Neuron (in vitro differentiated cells): Measurements from ENCODE around the gene NDEL1.

Experiments
- H2AFZ ChIP-seq: one replicate; pipeline ENCODE4 v1.6.1; 2013; ENCODE audit warnings: low read depth, mild to moderate bottlenecking, inconsistent platforms, low read length, moderate library complexity
- H3K27me3 ChIP-seq: one replicate; pipeline ENCODE4 v1.6.1; 2013; ENCODE audit warnings: low read length; ENCODE audit not compliant: insufficient read depth
- H3K36me3 ChIP-seq: one replicate; pipeline ENCODE4 v1.6.1; 2013; ENCODE audit warnings: low read length; ENCODE audit not compliant: insufficient read depth
- H3K4me1 ChIP-seq: one replicate; pipeline ENCODE4 v1.6.1; 2013; ENCODE audit warnings: low read length; ENCODE audit not compliant: insufficient read depth
- H3K4me3 ChIP-seq: 2 replicates; pipeline ENCODE4 v1.5.1; 2013; ENCODE audit warnings: mild to moderate bottlenecking, low read length, moderate library complexity
- H3K9me3 ChIP-seq: one replicate; pipeline ENCODE4 v1.6.1; 2013; ENCODE audit warnings: low read length

NDEL1 gene

DNA sequence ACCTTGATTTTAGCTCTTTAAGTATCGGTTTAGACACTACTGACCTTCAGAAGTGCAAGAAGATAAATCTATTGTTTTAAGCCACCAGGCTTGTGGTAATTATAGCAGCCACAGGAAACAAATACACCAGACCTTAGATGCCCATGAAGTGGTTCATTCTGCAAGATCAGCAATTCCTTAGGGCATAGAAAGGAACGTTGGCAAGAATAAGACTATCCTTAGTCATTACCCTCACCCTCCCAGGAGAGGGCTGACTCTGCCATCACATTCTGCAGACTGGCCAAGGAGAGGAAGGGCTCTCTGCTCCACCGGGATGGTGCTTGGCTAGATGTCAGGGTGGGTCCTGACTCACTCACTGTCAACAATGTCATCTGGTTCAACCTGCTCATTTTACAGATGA lies 14.1 kb upstream of the NDEL1 start:
- Histone ChIP-seq H3K9me3 (no peaks in the 10 kb centered on the region), H2AFZ (no peak overlapping the region), H3K4me3 (no peak overlapping the region), H3K36me3 (no peaks in the 10 kb centered on the region), H3K4me1 (peaks cover 7% of the 10 kb centered on the region), H3K27me3 (peaks cover 5% of the 10 kb centered on the region)

DNA sequence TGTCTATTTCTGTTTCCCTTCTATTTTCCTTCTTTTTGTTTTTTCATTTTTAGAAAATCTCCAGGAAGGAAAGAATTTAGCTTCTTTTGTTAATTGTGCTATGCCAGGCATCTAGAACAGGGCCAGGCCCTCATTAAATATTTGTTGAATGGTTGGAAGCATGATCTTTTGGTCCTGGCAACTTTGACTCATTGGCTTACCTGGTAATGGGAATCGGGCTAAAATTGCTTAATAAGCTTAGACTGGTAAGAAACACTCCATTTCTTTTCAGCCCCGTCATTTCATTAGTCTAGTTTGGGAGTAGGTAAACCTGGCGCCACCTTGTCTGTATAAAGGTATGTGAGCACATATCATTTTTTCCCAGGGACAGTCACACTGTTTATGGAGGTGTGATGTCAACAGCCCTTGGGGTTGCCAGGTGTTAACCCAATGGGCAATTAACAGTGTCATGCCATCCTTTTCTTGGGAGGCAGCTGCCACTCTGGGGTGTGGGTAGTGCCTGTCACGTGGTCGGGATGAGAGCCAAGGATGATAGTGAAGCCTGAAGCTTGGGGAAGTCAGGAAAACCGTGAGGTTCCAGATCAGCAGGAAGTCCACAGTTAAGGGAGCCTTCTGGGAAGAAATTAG lies 9.5 kb upstream of the NDEL1 start:
- Histone ChIP-seq H3K27me3 (peaks cover 4% of the 10 kb centered on the region), H3K9me3 (no peaks in the 10 kb centered on the region), H3K4me1 (peaks cover 7% of the 10 kb centered on the region), H3K4me3 (no peak overlapping the region), H2AFZ (no peak overlapping the region), H3K36me3 (no peaks in the 10 kb centered on the region)

DNA sequence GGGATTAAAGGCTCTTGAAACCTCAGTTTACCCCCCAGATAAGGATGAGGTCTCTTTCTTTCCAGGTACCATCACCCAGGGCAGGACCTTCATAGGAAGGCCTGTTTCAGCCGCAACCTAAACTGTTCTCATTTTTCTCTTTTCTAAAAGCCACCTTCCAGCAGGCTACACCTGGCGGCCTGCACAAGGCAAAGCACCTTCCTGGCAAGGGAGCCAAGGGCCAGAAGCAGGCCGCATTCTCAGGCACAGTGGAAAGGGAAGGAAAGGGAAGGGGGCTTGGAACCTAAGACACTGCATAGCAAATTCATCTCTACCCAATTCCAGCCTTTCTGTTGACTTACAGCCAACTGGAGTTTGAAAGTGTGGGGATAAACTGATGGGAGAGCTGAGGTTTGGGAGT lies 8.9 kb upstream of the NDEL1 start:
- peaks cover 7% of the 10 kb centered on the region for H3K4me1 ChIP-seq
- H3K27me3 ChIP-seq = peaks cover 4% of the 10 kb centered on the region
- no peaks in the 10 kb centered on the region for H3K36me3 ChIP-seq
- no peak overlapping the region for H2AFZ ChIP-seq
- H3K4me3 ChIP-seq = no peak overlapping the region
- H3K9me3 ChIP-seq = no peaks in the 10 kb centered on the region

DNA sequence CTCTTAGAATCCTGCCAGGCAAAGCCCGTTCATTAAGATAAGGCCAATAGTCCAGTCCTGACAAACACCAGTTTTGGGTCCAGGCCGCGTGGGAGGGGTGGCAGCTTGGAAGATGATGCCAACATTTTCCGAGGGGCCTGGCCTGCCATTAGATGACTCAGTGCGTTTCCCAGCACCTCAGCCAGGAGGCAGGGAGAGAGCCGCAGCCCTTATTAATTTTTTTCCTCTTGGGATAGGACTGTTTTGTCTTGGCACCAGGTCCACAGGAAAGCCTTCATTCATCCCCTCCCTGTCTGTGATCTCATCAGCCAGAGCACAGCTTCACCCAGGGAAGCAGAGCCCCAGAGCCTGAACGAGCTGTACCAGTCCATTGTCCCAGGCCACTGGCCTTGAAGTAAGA lies 4.7 kb upstream of the NDEL1 start:
- Histone ChIP-seq H3K9me3 (no peaks in the 10 kb centered on the region), H3K27me3 (peaks cover 4% of the 10 kb centered on the region), H2AFZ (no peak overlapping the region), H3K36me3 (no peaks in the 10 kb centered on the region), H3K4me3 (no peak overlapping the region), H3K4me1 (peaks cover 4% of the 10 kb centered on the region)

DNA sequence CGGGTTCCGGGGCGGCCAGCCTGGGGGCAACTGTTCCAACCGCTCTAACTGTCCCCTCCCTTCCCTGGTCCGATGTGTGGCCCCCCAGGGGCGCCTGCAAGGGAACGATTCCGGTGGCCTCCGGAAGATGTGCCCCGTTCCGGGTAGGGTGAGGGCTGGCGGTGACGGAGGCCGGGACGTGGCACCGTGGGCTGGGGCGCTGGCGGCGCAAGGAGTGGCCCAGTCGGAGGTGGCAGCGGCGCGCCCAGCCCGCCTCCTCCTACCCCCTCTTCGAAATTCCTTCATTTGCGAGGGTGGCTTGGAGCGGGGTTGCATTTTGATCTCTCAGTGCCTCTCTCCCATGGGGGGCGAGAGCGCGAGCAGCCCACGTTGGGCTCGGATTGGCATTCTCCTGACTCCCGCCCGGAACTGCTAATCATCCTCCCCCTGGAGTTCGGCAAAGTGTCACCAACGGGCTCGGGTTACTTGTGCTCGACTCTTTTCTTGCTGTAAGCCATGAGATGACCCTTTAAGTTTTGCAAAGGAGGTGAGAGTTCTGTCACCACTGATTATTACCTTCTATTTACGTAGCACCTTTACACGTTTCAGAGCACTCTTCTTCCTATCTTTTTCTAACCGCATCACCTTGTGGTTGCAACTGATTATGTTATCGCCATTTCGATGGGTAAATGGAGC lies 622 bp downstream of the NDEL1 start:
- H3K27me3 ChIP-seq = no peaks in the 10 kb centered on the region
- H3K4me1 ChIP-seq = peaks cover 9% of the 10 kb centered on the region
- no peaks in the 10 kb centered on the region for H3K9me3 ChIP-seq
- H3K4me3 ChIP-seq = peak overlapping the region; percentile 88
- H2AFZ ChIP-seq = peak overlapping the region; percentile 89
- no peaks in the 10 kb centered on the region for H3K36me3 ChIP-seq

DNA sequence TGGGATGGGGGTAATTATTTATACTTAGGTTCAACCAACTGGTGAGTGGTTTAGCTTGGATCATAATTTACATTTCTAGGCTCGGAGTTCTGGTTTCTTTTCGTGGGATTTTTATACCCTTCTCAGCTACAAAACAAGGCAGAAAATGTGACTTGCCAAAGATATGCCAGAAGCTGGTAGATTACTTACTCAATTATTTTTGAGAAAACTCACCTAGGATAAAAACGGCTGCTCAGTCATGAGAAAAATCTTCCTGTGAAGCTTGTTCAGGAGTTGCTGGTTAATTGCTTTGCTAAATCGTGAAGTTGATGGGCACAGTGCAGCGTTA lies 1.1 kb downstream of the NDEL1 start:
- H2AFZ ChIP-seq = no peak overlapping the region
- H3K4me1 ChIP-seq = peaks cover 9% of the 10 kb centered on the region
- H3K27me3 ChIP-seq = no peaks in the 10 kb centered on the region
- peak overlapping the region; percentile 88 for H3K4me3 ChIP-seq
- H3K9me3 ChIP-seq = no peaks in the 10 kb centered on the region
- no peaks in the 10 kb centered on the region for H3K36me3 ChIP-seq

DNA sequence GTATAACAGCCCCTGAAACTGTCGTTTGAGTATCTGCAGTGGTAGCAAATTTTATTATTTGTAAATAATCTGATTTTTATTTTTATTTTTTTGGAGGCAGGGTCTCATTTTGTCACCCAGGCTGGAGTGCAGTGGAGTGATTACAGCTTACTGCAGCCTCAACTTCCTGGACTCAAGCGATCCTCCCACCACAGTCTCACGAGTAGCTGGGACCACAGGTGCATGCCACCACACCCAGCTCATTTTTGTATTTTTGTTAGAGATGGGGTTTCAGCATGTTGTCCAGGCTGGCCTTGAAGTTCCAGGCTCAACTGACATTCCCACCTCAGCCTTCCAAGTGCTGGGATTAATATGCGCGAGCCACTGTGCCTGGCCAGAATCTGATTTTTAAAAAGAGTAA lies 2.8 kb downstream of the NDEL1 start:
- Histone ChIP-seq H3K9me3 (no peaks in the 10 kb centered on the region), H3K4me3 (no peak overlapping the region), H3K4me1 (peaks cover 13% of the 10 kb centered on the region), H3K36me3 (no peaks in the 10 kb centered on the region), H3K27me3 (no peaks in the 10 kb centered on the region), H2AFZ (no peak overlapping the region)

DNA sequence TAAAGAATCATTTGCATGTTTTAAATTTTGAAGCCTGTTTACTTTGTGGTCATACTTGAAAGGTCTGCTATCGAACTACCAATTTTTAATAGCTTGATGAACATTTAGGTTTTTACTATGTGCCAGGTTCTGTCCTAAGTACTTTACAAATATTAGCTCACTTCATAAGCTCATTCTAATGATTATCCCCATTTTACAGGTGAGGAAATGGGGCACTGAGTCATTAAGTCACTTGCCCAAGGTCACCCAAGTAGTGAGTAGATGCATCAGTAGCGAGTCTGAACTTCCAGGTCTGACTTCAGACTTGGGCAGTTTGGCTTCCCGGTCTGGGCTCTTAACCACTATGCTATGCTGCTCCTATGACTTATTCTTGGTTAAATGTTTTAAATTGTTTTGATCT lies 4.0 kb downstream of the NDEL1 start:
- Histone ChIP-seq H3K4me1 (peaks cover 24% of the 10 kb centered on the region), H3K4me3 (no peak overlapping the region), H3K27me3 (no peaks in the 10 kb centered on the region), H2AFZ (no peak overlapping the region), H3K36me3 (peaks cover 3% of the 10 kb centered on the region), H3K9me3 (no peaks in the 10 kb centered on the region)

DNA sequence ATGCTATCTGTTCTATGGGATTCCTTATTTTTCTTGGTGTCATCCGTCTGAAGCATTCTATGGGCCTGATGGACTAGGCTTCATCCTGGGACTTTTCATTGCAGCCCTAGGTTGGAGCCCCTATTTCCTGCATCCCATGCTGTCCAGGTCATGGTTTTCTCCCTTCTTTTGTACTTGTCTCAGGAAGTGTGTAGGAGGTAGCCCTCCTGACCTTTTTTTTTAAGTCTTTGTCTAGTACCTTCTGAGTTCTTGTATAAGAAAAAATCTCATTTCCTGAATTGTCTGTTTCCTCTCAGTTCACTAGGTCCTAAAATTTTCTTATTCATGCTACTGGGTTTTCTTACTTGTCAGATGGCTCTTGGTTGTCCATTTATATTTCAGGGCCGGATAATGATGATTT lies 6.0 kb downstream of the NDEL1 start:
- Histone ChIP-seq H3K4me1 (peaks cover 20% of the 10 kb centered on the region), H3K4me3 (no peak overlapping the region), H2AFZ (no peak overlapping the region), H3K27me3 (no peaks in the 10 kb centered on the region), H3K9me3 (no peaks in the 10 kb centered on the region), H3K36me3 (peaks cover 9% of the 10 kb centered on the region)

DNA sequence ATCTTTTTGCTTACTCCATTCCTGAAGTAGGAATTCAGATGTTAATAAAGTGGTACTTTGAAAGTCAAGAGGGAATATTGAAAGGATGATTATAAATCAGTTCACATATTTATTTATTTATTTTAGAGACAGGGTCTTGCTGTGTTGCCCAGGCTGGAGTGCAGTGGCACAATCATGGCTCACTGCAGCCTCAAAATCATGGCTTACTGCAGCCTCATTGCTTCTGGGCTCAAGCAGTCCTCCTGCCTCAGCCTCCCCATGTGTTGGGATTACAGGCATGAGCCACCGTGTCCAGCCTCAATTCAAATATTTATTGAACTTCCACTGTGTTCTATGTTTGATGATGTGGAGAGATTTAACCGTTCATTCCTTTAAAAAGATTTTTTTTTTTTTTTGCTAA lies 6.6 kb downstream of the NDEL1 start:
- Histone ChIP-seq H3K36me3 (peaks cover 12% of the 10 kb centered on the region), H2AFZ (no peak overlapping the region), H3K9me3 (no peaks in the 10 kb centered on the region), H3K27me3 (no peaks in the 10 kb centered on the region), H3K4me3 (no peak overlapping the region), H3K4me1 (peaks cover 20% of the 10 kb centered on the region)

DNA sequence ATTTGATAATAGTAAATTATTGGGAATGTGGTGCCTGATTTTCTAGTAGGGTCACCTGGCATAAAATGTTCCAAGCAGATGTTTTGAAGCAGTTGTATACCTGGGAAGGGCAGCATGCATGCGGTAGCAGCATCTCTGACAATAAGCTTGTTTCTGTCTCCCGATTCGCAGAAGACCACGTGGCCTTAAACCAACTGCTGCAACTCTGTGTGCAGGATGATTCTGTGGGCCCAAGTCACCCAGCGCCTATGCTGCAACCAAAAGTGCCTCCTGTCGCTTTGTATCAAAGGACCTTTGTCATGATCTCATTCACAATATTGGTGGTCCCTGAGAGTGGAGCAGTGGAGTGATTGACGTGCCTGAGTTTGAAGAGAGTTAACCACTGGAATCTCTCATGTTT lies 8.1 kb downstream of the NDEL1 start:
- Histone ChIP-seq H3K4me1 (peaks cover 15% of the 10 kb centered on the region), H3K27me3 (no peaks in the 10 kb centered on the region), H3K4me3 (no peak overlapping the region), H3K36me3 (peaks cover 18% of the 10 kb centered on the region), H3K9me3 (no peaks in the 10 kb centered on the region), H2AFZ (no peak overlapping the region)

DNA sequence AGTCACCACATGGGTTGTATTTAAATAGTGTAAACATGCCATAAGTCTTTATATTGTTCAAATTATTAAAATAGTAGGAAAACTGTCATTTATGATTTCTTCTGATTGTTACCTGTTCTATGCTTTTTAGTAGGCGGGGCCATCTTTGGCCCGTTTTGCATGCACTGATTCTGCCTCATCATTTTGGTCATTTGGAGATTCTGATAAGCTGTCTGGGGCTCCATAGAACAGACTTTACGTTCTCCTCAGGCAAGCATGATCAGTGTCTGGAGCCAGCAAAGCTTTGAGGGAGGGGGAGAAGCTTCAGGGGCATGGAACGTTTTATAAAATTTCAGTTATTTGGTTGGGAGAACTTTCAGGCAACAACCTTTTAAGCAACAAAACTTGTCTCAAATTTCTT lies 8.8 kb downstream of the NDEL1 start:
- Histone ChIP-seq H3K4me3 (no peak overlapping the region), H2AFZ (no peak overlapping the region), H3K36me3 (peaks cover 24% of the 10 kb centered on the region), H3K9me3 (no peaks in the 10 kb centered on the region), H3K27me3 (no peaks in the 10 kb centered on the region), H3K4me1 (peaks cover 15% of the 10 kb centered on the region)

DNA sequence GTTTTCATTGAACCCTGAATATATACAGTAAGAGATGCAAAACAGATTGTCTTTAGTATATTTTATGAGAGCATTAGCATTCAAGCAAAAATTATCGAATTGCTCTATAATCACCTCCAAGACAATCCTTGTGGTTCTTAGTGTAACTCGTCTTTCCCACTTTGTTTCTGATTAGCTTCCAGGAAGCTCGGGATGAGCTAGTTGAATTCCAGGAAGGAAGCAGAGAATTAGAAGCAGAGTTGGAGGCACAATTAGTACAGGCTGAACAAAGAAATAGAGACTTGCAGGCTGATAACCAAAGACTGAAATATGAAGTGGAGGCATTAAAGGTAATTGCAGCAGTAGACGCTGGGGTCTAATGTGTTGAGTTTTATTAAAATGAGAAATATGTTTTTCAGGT lies 9.9 kb downstream of the NDEL1 start:
- peaks cover 27% of the 10 kb centered on the region for H3K36me3 ChIP-seq
- H3K4me3 ChIP-seq = no peak overlapping the region

DNA sequence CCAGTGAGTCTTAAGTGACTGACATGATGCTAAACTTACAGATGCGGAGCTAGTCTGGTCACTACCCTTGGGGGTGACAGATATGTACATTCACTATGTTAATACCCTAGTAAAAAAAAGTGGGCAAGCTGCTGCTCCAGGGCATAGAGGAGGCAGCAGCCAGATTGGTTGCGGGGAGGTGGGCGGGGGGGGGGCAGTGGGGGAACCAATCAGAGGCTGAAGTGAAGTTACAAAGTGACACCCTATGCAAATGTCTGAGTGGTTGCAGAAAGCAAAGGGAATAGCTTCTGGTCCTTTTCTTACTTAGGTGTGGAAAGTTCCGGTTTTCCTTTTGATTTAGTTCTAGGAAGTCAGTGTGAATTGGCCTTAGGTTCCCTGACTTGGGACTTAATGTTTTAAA lies 12.1 kb downstream of the NDEL1 start:
- Histone ChIP-seq H3K36me3 (peaks cover 43% of the 10 kb centered on the region), H2AFZ (no peak overlapping the region), H3K4me3 (no peak overlapping the region)

More for the DNA sequence above, 9.9 kb downstream of the NDEL1 start:
- Histone ChIP-seq H3K27me3 (no peaks in the 10 kb centered on the region), H3K4me1 (peaks cover 15% of the 10 kb centered on the region), H2AFZ (no peak overlapping the region), H3K9me3 (no peaks in the 10 kb centered on the region)

More for the DNA sequence above, 12.1 kb downstream of the NDEL1 start:
- peaks cover 15% of the 10 kb centered on the region for H3K4me1 ChIP-seq
- no peaks in the 10 kb centered on the region for H3K9me3 ChIP-seq
- no peaks in the 10 kb centered on the region for H3K27me3 ChIP-seq
